Measurements from ENCODE around the gene PLK5.

DNA sequence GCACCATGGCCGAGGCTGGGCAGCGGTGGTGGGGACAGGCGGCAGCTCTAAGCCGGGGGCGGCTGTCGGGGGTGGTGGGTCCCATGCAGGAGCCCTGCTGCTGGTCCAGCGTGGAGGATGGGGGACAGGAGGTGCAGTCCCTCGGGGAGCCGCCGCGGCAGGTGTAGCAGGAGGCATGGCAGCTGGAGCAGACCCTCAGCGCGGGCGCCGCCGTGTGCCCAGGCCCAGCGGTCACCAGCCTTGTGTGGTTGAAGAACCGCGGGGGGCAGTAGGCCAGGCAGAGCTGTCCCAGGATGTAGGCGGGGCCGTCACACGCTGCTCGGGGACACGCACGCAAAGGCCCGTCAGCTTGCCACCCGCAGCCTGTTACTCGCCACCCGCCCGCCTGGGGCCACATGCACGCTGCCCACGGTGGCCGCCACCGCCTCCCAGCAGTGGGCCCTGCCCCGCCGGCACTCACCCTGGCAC, 42.0 kb upstream of the PLK5 start:
- TF ChIP-seq, protein P1, sequence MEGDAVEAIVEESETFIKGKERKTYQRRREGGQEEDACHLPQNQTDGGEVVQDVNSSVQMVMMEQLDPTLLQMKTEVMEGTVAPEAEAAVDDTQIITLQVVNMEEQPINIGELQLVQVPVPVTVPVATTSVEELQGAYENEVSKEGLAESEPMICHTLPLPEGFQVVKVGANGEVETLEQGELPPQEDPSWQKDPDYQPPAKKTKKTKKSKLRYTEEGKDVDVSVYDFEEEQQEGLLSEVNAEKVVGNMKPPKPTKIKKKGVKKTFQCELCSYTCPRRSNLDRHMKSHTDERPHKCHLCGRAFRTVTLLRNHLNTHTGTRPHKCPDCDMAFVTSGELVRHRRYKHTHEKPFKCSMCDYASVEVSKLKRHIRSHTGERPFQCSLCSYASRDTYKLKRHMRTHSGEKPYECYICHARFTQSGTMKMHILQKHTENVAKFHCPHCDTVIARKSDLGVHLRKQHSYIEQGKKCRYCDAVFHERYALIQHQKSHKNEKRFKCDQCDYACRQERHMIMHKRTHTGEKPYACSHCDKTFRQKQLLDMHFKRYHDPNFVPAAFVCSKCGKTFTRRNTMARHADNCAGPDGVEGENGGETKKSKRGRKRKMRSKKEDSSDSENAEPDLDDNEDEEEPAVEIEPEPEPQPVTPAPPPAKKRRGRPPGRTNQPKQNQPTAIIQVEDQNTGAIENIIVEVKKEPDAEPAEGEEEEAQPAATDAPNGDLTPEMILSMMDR (IDR thresholded peaks at IDR 0.05; ENCODE audit: low read depth, low read length, poor library complexity, severe bottlenecking), result no peak
- TF ChIP-seq EZH2phosphoT487 (IDR thresholded peaks at IDR 0.05; ENCODE audit: borderline replicate concordance, low read length), result no peak

Data from DOHH2 (cell line).